ENCODE results near the gene ANO2.

The ANO2 gene

GRCh38 chr12:5524769-5525436, 420.2 kb downstream of the ANO2 start:
- DNase-seq, result no peak

GRCh38 chr12:5524116-5524768, 420.8 kb downstream of the ANO2 start:
- no peak for DNase-seq

- no peak for DNase-seq
Observed at GRCh38 chr12:5523396-5524115, 421.5 kb downstream of the ANO2 start.

- no peak for DNase-seq
Observed at GRCh38 chr12:5522432-5523335, 422.4 kb downstream of the ANO2 start.

- no peak for DNase-seq
Observed at GRCh38 chr12:5521456-5522325, 423.4 kb downstream of the ANO2 start.

GRCh38 chr12:5520831-5521230, 424.2 kb downstream of the ANO2 start:
- DNase-seq, result no peak

GRCh38 chr12:5520037-5520436, 425.0 kb downstream of the ANO2 start:
- no peak for DNase-seq

- no peak for DNase-seq
Observed at GRCh38 chr12:5518584-5519365, 426.3 kb downstream of the ANO2 start.

- DNase-seq, result no peak
Observed at GRCh38 chr12:5516371-5517241, 428.5 kb downstream of the ANO2 start.

GRCh38 chr12:5515458-5515857, 429.6 kb downstream of the ANO2 start:
- no peak for DNase-seq

- DNase-seq, result no peak
Observed at GRCh38 chr12:5514545-5514944, 430.5 kb downstream of the ANO2 start.

GRCh38 chr12:5514016-5514415, 431.0 kb downstream of the ANO2 start:
- DNase-seq, result no peak

- no peak for DNase-seq
Observed at GRCh38 chr12:5513406-5513805, 431.7 kb downstream of the ANO2 start.

All from NCI-H510A treated with DMSO at 0.1 percent for 48 hours (cell line).